HEK293 (cell line): ENCODE results near the gene SYT13.

Experiments used
- CTCF ChIA-PET: fragments of 350-600 bp; formaldehyde crosslinking; extraction: SDS; loops from one replicate; lab custom pipeline; 2021; ENCODE audit warnings: antibody characterized with exemption; lab: Yijun Ruan, JAX
- POLR2A ChIA-PET: fragments of 300-600 bp; formaldehyde crosslinking; extraction: SDS; loops from one replicate; lab custom pipeline; 2020; ENCODE audit warnings: antibody characterized with exemption, inconsistent platforms; lab: Yijun Ruan, JAX
- H3K27ac ChIP-seq: fragments of 200-500 bp; sonication (Bioruptor generic); 2 replicates; pipeline ENCODE4 v1.5.1; 2014; ENCODE audit warnings: low read depth, low read length, control low read depth, inconsistent platforms; ENCODE audit errors: extremely low read depth
- H3K36me3 ChIP-seq, 2 experiments: fragments of 200-500 bp in 1 of 2; sonication (Bioruptor generic) in 1 of 2; 1 replicate in 1 of 2; 2 replicates in 1 of 2; pipeline ENCODE4 v1.5.1; 2014 to 2017; ENCODE audit warnings: inconsistent platforms in 2 of 2, low read length in 2 of 2; ENCODE audit not compliant: control insufficient read depth in 2 of 2, insufficient read depth in 1 of 2
- H3K4me1 ChIP-seq: fragments of 200-500 bp; sonication (Bioruptor generic); 2 replicates; pipeline ENCODE4 v1.5.1; 2014; ENCODE audit warnings: mild to moderate bottlenecking, low read length, inconsistent platforms; ENCODE audit not compliant: control insufficient read depth, insufficient read depth
- H3K4me3 ChIP-seq: 2 replicates; pipeline ENCODE4 v1.5.1; 2011; ENCODE audit warnings: low read depth, mild to moderate bottlenecking, control low read depth, low read length, moderate library complexity
- H3K9me3 ChIP-seq: fragments of 200-500 bp; sonication (Bioruptor generic); 2 replicates; pipeline ENCODE4 v1.5.1; 2014; ENCODE audit warnings: low read depth, low read length, inconsistent platforms; ENCODE audit not compliant: control insufficient read depth, insufficient read depth
- IKZF3 ChIP-seq: fragments of 450-650 bp; IDR thresholded peaks from 2 replicates; pipeline ENCODE4 v1.5.0; 2018; ENCODE audit warnings: missing biosample characterization, mild to moderate bottlenecking, missing genetic modification characterization, moderate library complexity
- KLF7 ChIP-seq: fragments of 450-650 bp; formaldehyde crosslinking; IDR thresholded peaks from 2 replicates; pipeline ENCODE4 v1.5.1; 2016; ENCODE audit warnings: missing biosample characterization, missing genetic modification characterization, borderline replicate concordance
- PRDM1 ChIP-seq: fragments of 450-650 bp; formaldehyde crosslinking; IDR thresholded peaks from 2 replicates; pipeline ENCODE4; 2016; ENCODE audit warnings: missing biosample characterization, missing genetic modification characterization
- PRDM10 ChIP-seq: fragments of 450-650 bp; formaldehyde crosslinking; IDR thresholded peaks from 2 replicates; pipeline ENCODE4 v1.5.1; 2016; ENCODE audit warnings: missing biosample characterization, missing genetic modification characterization
- TCF7L2 ChIP-seq: IDR thresholded peaks from 2 replicates; pipeline ENCODE4 v1.6.1; 2011; ENCODE audit warnings: low read depth, mild to moderate bottlenecking, inconsistent platforms, low read length, moderate library complexity, borderline replicate concordance
- ZBTB10 ChIP-seq: fragments of 450-650 bp; formaldehyde crosslinking; IDR thresholded peaks from 2 replicates; pipeline ENCODE4 v1.5.1; 2016; ENCODE audit warnings: missing biosample characterization, missing genetic modification characterization
- ZNF121 ChIP-seq: fragments of 450-650 bp; formaldehyde crosslinking; IDR thresholded peaks from 2 replicates; pipeline ENCODE4 v1.5.1; 2016; ENCODE audit warnings: missing biosample characterization, missing genetic modification characterization
- ZNF18 ChIP-seq: fragments of 450-650 bp; formaldehyde crosslinking; IDR thresholded peaks from 2 replicates; pipeline ENCODE4 v1.5.1; 2016; ENCODE audit warnings: missing biosample characterization, missing genetic modification characterization
- ZNF2 ChIP-seq: fragments of 450-650 bp; formaldehyde crosslinking; IDR thresholded peaks from 2 replicates; pipeline ENCODE4 v1.5.1; 2016; ENCODE audit warnings: missing biosample characterization, missing genetic modification characterization
- ZNF239 ChIP-seq: fragments of 450-650 bp; formaldehyde crosslinking; IDR thresholded peaks from 2 replicates; pipeline ENCODE4 v1.5.1; 2016; ENCODE audit warnings: missing biosample characterization, missing genetic modification characterization
- ZNF26 ChIP-seq: fragments of 450-650 bp; formaldehyde crosslinking; IDR thresholded peaks from 2 replicates; pipeline ENCODE4 v1.5.1; 2016; ENCODE audit warnings: missing biosample characterization, missing genetic modification characterization
- ZNF544 ChIP-seq: fragments of 450-650 bp; formaldehyde crosslinking; IDR thresholded peaks from 2 replicates; pipeline ENCODE4 v1.5.0; 2017; ENCODE audit warnings: missing biosample characterization, missing genetic modification characterization
- ZNF555 ChIP-seq: fragments of 450-650 bp; formaldehyde crosslinking; conservative IDR thresholded peaks from 2 replicates; pipeline ENCODE4 v1.5.1; 2017; ENCODE audit warnings: missing biosample characterization, mild to moderate bottlenecking, missing genetic modification characterization, inconsistent platforms
- ZNF560 ChIP-seq: fragments of 450-650 bp; formaldehyde crosslinking; IDR thresholded peaks from 2 replicates; pipeline ENCODE4 v1.5.1; 2017; ENCODE audit warnings: missing biosample characterization, missing genetic modification characterization, borderline replicate concordance
- ZNF610 ChIP-seq: fragments of 450-650 bp; formaldehyde crosslinking; IDR thresholded peaks from 2 replicates; pipeline ENCODE4 v1.5.1; 2016; ENCODE audit warnings: missing biosample characterization, missing genetic modification characterization, borderline replicate concordance
- ZNF639 ChIP-seq: fragments of 450-650 bp; formaldehyde crosslinking; IDR thresholded peaks from 2 replicates; pipeline ENCODE4 v1.5.1; 2016; ENCODE audit warnings: missing biosample characterization, missing genetic modification characterization
- ZNF843 ChIP-seq: fragments of 450-650 bp; formaldehyde crosslinking; IDR thresholded peaks from 2 replicates; pipeline ENCODE4 v1.5.1; 2016; ENCODE audit warnings: missing biosample characterization, missing genetic modification characterization

Gene SYT13

GRCh38 chr11:45265969-45266675 is 20.0 kb downstream of the SYT13 start:
- POLR2A ChIA-PET, result no interaction called here
- TF ChIP-seq TCF7L2 (no peak), ZNF555 (no peak), ZNF560 (tag by site-specific recombination) (no peak), ZNF26 (tag by site-specific recombination) (no peak), ZNF239 (tag by site-specific recombination) (no peak)
- TF ChIP-seq, all 188 proteins: peak for 0
- CTCF ChIA-PET, result interaction anchor here (0.7 to 1.8 kb wide), 6 partner anchors 10 to 155 kb away, joined by 3 to 11 read pairs (median 5); no protein-coding TSS in a partner anchor
- no peaks in the 10 kb centered on the region for H3K4me1 ChIP-seq
- no peaks in the 10 kb centered on the region for H3K9me3 ChIP-seq
- H3K36me3 ChIP-seq, result no peaks in the 10 kb centered on the region
- H3K4me3 ChIP-seq, result no peak overlapping the region
- no peak overlapping the region for H3K27ac ChIP-seq

GRCh38 chr11:45264839-45265515 is 21.2 kb downstream of the SYT13 start:
- no peaks in the 10 kb centered on the region for H3K4me1 ChIP-seq
- ChIA-PET POLR2A (no interaction called here), CTCF (interaction anchor here (0.5 to 1.8 kb wide), 8 partner anchors 11 to 539 kb away, joined by 3 to 11 read pairs (median 5); no protein-coding TSS in a partner anchor)
- TF ChIP-seq PRDM10 (tag by site-specific recombination) (0 out of 2 replicates have a peak, but pooled peaks have one; percentile 20), ZNF2 (tag by site-specific recombination) (no peak), KLF7 (no peak), ZNF544 (tag by site-specific recombination) (no peak)
- no peaks in the 10 kb centered on the region for H3K9me3 ChIP-seq
- no peak overlapping the region for H3K4me3 ChIP-seq
- H3K36me3 ChIP-seq, result no peaks in the 10 kb centered on the region
- no peak overlapping the region for H3K27ac ChIP-seq

- Histone ChIP-seq H3K4me3 (no peak overlapping the region), H3K27ac (no peak overlapping the region), H3K9me3 (no peaks in the 10 kb centered on the region), H3K36me3 (no peaks in the 10 kb centered on the region), H3K4me1 (no peaks in the 10 kb centered on the region)
- CTCF ChIA-PET, result interaction anchor here (1.3 to 1.5 kb wide), 2 partner anchors 11 to 154 kb away, joined by 3 to 8 read pairs; no protein-coding TSS in a partner anchor
- POLR2A ChIA-PET, result no interaction called here
- TF ChIP-seq ZNF843 (tag by site-specific recombination) (no peak), ZBTB10 (tag by site-specific recombination) (no peak), ZNF639 (tag by site-specific recombination) (no peak), ZNF610 (tag by site-specific recombination) (no peak), PRDM1 (tag by site-specific recombination) (no peak), IKZF3 (tag by site-specific recombination) (no peak), ZNF18 (tag by site-specific recombination) (no peak), ZNF121 (tag by site-specific recombination) (no peak)
These were observed 22.4 kb downstream of the SYT13 start for GRCh38 chr11:45263773-45264172.
